ENCODE results near the gene CRTAC1. TPM values are rescaled to one million over a fixed set of nuclear protein-coding genes. Genes with fewer than 3 reads are reported as not detected.

The CRTAC1 gene
- total and polyA plus RNA-seq, 12 donors = 0.22 to 12.4 (median 1.4) TPM

- Histone ChIP-seq H3K27ac (no peak overlapping the region), H3K4me3 (no peak overlapping the region), H3K4me1 (no peaks in the 10 kb centered on the region), H3K27me3 (peaks cover 0 to 25% (median 7%) of the 10 kb centered on the region in 7 donors), H3K36me3 (no peaks in the 10 kb centered on the region), H3K9me3 (peaks cover 0 to 23% (median 2%) of the 10 kb centered on the region in 11 donors)
- intact Hi-C loops (cut with DNase I) = no loop called here
- TF ChIP-seq CTCF (IDR thresholded peaks at IDR 0.05) = no peak
- ATAC-seq (no peak), DNase-seq (no peak)
Observed at GRCh38 chr10:97944772-97945171, 85.6 kb downstream of the CRTAC1 start.

- Histone ChIP-seq H3K4me3 (no peak overlapping the region), H3K9me3 (peaks cover 0 to 23% (median 2%) of the 10 kb centered on the region in 11 donors), H3K36me3 (no peaks in the 10 kb centered on the region), H3K27ac (no peak overlapping the region), H3K27me3 (peaks cover 0 to 25% (median 9%) of the 10 kb centered on the region in 7 donors), H3K4me1 (no peaks in the 10 kb centered on the region)
- DNase-seq (no peak), ATAC-seq (no peak)
- WGBS, 2 donors = 62 to 65% methylated on average over 2 of the region's 2 CpGs
- TF ChIP-seq CTCF (IDR thresholded peaks at IDR 0.05) = no peak
- intact Hi-C loops (cut with DNase I) = no loop called here
Observed at GRCh38 chr10:97943294-97943693, 87.1 kb downstream of the CRTAC1 start.

- WGBS, 2 donors = 26 to 30% methylated on average over 6 of the region's 6 CpGs
Observed at GRCh38 chr10:97940534-97940933, 89.9 kb downstream of the CRTAC1 start.

GRCh38 chr10:97939446-97939990, 90.9 kb downstream of the CRTAC1 start:
- Histone ChIP-seq H3K27ac (no peak overlapping the region), H3K9me3 (peaks cover 0 to 14% (median under 1%) of the 10 kb centered on the region in 11 donors), H3K4me3 (no peak overlapping the region), H3K4me1 (no peaks in the 10 kb centered on the region), H3K36me3 (no peaks in the 10 kb centered on the region), H3K27me3 (peaks cover 0 to 35% (median 6%) of the 10 kb centered on the region in 7 donors)
- TF ChIP-seq CTCF (IDR thresholded peaks at IDR 0.05) = no peak
- intact Hi-C loops (cut with DNase I) = no loop called here
- DNase-seq (no peak), ATAC-seq (no peak)
- WGBS, 2 donors = 23 to 36% methylated on average over 5 of the region's 5 CpGs

More at GRCh38 chr10:97940534-97940933, 89.9 kb downstream of the CRTAC1 start:
- Histone ChIP-seq H3K36me3 (no peaks in the 10 kb centered on the region), H3K27ac (no peak overlapping the region), H3K4me3 (no peak overlapping the region), H3K9me3 (peaks cover 0 to 23% (median 2%) of the 10 kb centered on the region in 11 donors), H3K27me3 (peaks cover 0 to 35% (median 6%) of the 10 kb centered on the region in 7 donors), H3K4me1 (no peaks in the 10 kb centered on the region)
- intact Hi-C loops (cut with DNase I) = no loop called here
- no peak for DNase-seq
- ATAC-seq = no peak
- no peak for TF ChIP-seq CTCF (IDR thresholded peaks at IDR 0.05)
